HG03565 (cell line): Measurements from ENCODE around the gene ANKMY1.

Source experiments
- ATAC-seq: cut with Tn5 transposase; IDR thresholded peaks from one replicate; pipeline ENCODE4 v1.9.1; 2021; ENCODE audit warnings: mild to moderate bottlenecking, moderate library complexity; ENCODE audit not compliant: unreplicated experiment

The ANKMY1 gene

DNA sequence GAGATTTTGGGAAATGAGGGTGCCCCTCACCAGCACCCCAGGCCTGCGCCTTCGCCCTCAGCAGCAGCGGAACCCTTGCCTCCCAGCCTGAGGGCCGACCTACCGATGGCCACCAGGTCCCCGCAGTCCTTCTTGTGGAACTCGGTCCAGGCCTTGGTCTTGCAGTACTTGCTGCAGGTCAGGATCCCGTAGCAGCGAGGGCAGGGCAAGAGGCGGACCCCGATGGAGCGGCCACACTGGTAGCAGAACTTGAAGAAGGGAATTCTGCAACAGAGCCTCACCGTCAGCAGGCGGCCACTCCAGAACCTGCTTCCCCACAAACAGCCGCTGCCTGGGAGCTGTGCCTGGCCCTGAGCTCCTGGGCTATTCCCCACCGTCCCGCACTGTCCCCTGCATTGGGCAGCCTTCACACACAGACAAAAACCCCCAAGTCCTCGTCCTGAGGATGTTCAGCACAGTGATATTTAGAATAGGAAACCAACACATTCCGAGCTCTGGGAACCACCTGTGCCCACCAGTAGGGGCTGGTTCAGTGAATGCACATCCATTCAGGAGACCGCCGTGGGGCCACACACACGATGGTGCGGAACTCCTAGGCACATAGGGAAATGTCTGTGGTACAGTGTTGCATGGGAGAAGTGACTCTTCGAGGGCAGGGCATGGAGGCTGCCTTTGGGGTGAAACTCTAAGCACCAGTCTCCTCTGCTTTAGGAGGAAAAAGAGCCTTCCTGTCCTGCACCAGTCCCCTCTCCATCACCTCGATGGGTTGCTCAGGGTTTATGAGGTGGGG is 76.8 kb downstream of the ANKMY1 start:
- no peak for ATAC-seq

DNA sequence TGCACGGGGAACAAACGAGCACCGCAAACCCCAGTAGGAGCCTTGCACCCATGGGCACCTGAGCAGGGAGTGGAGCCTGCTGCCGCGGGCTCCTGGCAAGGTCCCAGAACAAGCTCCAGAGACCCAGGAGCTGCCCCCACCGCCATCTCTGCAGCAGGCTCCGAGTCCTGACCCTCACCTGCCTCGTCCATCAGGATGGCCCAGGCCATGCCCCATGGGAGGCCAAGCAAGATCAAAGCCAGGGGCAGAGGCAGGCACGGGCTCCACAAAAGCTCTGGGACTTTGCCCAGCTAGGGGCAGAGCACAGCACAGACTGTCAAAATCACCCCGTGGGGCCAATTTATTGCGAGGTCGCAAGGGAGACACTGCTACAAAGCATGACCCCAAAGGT is 78.7 kb downstream of the ANKMY1 start:
- no peak for ATAC-seq

DNA sequence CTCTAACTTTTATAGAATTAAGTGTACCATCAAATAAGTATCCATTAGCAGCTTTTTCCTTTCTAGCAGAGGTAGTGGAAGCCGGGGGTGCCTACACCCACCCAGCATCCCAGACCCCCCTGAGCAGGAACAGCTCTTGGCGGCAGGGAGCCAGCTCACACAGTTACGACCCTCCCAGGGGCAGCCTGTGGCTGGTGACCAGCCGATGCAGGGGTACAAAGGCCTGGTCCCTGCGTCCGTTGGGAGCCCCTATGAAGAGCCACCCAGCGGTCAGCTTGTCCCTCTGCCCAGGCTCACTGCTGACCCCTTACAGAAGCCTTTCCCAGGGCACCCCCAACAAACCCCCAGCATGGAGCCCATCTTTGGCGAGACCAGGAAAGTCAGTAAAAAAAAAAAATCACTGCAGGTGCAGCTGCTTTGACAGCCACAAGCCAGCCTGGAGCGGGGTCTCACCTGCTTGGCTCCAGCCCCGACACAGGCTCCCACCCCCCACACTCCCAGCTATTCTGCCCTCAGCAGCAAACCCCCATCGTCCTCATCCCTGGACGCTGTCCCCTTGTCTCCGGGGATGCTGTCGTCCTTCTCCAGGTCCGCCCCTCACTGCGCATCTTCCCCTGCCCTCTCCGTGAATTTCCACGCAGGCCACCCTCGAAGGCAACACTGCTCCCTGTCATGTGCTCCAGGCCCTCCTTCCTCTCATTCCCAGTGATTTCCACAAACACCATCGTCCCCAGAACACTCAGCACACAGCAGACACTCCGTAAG is 79.3 kb downstream of the ANKMY1 start:
- no peak for ATAC-seq

DNA sequence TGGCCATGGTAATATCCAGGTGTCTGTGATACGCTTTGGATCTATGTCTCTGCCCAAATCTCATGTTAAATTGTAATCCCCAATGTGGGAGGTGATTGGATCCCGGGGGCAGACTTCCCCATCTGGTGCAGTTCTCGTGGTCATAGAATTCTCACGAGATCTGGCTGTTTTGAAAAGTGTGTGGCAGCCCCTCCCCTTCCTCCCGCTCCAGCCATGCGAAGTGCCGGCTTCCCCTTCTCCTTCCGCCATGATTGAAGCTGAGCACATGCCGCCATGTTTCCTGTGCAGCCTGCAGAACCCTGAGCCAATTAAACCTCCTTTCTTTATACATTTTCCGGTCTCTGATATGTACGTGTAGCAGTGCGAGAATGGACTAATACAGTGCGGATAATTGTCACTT is 79.9 kb downstream of the ANKMY1 start:
- ATAC-seq: no peak

DNA sequence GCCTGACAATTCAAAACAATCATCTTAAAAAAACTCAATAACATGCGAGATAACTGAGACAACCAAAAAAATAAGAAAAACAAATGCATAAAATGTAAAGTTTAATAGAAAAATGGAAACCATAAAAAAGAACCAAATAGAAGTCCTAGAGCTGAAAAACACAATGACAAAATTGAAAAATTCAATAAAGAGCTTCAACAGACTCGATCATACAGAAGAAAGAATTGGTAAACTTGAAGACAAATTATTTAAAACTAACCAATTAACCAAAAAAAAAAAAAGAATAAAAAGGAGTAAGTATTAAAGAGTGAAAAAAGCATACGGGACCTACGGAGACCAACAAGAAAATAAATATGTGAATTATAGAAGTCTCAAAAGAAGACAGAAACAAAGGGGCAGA is 84.6 kb downstream of the ANKMY1 start:
- no peak for ATAC-seq

DNA sequence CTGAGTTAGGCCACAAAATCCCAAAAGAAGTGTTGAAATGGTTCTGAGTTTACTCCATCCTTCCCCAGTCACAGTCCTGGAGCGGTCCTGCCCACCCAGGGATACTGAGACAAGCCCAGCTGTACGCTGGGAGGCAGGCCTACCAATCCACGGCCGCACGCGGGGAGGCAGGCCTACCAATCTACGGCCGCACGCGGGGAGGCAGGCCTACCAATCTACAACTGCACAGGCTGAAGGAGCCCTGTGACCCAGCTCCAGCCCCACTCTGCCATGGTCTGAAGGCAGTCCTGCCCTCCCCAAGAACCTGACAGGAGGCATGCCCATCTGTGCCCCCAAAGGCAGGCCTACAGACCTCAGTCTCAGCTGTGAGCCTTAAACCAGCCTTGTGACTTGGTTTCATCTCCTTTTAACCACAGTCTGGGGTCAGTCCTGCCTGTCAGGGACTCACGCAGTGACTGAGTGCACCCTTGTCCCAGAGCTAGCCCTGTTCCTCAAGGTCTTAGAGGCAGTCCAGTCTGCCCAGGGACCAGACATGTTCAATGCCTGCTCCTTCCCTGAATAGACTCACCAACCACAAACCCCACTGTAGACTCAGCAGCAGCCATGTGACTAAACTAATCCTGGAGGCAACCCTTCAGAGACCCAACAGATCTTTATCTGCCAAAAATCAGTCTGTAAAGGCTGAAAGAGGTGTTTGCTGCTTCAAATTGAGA is 85.6 kb downstream of the ANKMY1 start:
- no peak for ATAC-seq

DNA sequence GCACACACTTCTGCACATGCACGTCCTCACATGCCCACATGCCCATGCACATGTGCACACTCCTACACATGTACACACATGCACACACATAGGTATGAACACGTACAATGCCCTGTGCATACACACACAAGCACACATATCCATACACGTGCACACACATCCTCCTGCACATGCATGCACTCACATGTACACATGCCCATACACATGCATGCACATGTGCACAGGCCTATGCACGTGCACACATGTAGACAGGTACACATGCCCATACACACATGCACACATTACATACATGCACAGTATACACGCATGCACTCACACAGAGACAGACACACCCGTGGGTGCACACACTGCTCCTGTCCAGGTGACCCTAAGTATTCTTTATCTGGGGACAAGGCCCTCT is 88.0 kb downstream of the ANKMY1 start:
- no peak for ATAC-seq

DNA sequence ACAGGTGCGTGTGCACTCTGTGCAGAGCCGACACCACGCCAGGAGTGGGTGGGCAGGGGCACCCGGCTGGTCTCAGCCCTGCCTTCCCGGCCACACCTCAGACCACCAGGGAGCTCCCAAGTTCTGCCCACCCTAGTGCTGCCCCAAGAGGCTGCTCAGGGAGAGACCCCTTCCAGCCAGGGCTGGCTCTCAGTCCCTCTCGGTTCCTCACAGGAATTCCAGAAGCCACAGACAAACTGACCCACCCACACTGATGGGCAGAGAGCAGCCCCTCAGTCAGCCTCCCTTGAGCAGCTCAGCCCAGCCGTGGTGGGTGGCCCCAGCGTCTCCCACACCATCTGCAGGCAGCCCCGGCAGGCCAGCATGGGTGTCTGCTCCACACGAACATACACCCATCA is 88.5 kb downstream of the ANKMY1 start:
- no peak for ATAC-seq

DNA sequence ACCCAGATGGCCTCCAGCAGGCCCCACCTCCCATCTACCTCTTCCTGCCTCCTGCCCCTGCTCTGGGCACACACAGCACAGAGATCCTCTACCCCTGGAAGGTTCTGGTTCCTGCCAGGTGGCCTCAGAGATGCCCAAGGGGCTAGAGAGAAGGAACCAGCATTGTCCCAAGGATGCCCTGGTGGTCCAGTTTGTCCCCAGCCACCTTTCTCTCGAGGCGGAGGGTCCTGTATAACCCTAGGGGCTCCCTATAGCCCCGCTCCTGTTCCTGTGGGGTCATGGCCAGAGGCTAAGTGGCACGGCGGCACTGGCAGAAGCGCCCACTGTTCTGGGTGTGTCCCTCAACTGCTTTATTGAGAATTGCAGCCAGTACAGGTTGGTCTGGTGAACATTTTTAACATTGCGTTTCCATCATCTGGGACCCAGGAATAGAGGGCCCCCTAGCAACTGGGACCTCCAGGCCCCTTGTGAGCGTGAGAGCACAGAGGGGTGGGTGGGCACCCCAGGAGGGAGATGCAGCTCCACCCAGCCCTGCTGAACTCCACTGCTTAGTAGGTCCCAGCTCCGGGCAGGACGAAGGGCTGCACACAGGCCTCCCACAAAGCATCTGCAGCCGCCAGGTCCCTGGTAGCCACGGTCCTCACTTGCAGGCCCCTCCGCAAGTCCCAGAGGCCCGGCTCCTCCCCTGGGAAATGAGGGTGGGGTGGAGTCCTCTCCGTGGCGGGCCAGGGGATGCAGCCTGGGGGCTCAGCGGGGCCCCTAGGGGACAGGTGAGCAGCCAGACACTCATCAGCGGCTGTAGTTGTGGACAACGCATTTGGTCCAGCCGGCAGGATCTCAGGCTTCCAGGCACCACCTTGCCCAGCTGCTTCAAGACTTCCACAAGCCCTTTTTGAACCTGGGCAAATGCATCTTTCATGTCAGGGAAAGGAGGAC is 89.2 kb downstream of the ANKMY1 start:
- ATAC-seq: no peak

DNA sequence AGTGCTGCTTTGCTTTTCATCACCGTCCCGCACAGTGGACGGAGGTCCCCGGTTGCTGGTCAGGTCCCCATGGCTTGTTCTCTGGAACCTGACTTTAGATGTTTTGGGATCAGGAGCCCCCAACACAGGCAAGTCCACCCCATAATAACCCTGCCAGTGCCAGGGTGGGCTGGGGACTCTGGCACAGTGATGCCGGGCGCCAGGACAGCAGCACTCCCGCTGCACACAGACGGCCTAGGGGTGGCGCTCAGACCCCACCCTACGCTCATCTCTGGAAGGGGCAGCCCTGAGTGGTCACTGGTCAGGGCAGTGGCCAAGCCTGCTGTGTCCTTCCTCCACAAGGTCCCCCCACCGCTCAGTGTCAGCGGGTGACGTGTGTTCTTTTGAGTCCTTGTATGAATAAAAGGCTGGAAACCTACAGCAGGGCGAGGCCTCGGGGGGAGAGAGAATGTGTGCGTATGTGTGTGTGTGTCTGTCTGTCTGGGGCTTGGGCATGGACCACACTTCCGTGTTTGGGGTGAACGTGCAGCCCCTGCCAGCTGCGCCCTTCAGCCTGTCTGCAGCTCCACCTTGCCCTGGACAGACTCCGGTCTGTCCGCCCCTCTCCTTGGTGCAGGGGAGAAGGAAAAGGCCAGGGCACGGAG is 90.0 kb downstream of the ANKMY1 start:
- ATAC-seq: no peak

DNA sequence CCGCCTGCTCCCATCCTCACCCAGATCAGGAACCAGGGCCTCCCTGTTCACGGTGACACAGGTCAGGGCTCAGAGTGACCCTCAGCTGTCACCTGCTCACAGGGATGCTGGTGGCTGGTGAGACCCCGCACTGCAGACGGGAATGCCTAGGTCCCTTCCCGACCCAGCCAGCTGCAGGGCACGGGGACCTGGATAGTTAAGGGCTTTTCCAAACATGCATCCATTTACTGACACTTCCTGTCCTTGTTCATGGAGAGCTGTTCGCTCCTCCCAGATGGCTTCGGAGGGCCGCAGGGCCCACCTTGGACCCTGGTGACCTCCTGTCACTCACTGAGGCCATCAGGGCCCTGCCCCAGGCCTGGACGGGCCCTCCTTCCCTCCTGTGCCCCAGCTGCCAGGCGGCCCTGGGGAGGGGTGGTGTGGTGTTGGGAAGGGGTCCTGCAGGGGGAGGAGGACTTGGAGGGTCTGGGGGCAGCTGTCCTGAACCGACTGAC is 90.6 kb downstream of the ANKMY1 start:
- no peak for ATAC-seq

DNA sequence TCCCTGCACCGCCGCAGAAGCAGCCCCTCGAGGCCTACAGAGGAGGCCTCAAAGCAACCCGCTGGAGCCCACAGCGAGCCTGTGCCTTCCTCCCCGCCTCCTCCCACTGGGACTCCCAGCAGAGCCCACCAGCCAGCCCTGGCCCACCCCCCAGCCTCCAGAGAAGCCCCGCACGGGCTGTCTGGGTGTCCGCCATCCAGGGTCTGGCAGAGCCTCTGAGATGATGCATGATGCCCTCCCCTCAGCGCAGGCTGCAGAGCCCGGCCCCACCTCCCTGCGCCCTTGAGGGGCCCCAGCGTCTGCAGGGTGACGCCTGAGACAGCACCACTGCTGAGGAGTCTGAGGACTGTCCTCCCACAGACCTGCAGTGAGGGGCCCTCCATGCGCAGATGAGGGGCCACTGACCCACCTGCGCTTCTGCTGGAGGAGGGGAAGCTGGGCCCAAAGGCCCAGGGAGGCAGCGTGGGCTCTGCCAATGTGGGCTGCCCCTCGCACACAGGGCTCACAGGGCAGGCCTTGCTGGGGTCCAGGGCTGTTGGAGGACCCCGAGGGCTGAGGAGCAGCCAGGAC is 91.1 kb downstream of the ANKMY1 start:
- no peak for ATAC-seq

DNA sequence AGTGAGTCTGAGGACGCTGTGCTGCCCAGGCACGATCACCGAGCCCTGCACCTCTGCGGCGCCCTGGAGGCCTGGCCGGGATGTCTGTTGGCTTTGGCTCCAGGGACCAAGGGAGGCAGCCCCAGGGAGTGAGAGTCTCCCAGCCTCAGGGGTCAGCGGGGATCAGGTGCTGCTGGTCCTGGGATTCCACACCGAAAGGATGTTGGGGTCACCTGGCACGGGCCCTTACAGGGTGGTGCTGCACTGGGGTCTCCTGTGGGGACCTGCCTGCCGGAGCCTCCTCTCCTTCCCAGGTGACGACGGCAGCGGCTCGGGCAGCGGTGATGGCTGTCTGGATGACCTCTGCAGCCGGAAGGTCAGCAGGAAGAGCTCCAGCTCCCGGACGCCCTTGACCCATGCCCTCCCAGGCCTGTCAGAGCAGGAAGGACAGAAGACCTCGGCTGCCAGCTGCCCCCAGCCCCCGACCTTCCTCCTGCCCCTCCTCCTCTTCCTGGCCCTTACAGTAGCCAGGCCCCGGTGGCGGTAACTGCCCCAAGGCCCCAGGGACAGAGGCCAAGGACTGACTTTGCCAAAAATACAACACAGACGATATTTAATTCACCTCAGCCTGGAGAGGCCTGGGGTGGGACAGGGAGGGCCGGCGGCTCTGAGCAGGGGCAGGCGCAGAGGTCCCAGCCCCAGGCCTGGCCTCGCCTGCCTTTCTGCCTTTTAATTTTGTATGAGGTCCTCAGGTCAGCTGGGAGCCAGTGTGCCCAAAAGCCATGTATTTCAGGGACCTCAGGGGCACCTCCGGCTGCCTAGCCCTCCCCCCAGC is 91.8 kb downstream of the ANKMY1 start:
- ATAC-seq: no peak

DNA sequence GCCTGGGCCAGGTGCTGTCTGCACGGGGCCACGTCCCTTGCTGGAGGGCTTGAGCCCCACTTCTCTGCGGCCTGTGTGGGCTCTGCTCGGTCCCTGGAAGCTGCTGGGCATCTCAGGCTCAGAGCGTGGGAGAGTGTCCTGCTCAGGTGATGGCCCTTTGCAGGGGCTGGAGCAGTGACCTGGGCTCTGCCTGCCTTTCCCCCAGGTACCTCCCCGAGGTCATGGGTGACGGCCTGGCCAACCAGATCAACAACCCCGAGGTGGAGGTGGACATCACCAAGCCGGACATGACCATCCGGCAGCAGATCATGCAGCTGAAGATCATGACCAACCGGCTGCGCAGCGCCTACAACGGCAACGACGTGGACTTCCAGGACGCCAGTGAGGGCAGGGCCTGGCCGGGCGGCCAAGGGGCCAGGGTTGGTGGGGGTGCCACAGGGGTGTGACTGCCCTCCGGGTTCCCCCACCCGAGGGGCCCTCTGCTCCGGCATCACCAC is 92.5 kb downstream of the ANKMY1 start:
- no peak for ATAC-seq

DNA sequence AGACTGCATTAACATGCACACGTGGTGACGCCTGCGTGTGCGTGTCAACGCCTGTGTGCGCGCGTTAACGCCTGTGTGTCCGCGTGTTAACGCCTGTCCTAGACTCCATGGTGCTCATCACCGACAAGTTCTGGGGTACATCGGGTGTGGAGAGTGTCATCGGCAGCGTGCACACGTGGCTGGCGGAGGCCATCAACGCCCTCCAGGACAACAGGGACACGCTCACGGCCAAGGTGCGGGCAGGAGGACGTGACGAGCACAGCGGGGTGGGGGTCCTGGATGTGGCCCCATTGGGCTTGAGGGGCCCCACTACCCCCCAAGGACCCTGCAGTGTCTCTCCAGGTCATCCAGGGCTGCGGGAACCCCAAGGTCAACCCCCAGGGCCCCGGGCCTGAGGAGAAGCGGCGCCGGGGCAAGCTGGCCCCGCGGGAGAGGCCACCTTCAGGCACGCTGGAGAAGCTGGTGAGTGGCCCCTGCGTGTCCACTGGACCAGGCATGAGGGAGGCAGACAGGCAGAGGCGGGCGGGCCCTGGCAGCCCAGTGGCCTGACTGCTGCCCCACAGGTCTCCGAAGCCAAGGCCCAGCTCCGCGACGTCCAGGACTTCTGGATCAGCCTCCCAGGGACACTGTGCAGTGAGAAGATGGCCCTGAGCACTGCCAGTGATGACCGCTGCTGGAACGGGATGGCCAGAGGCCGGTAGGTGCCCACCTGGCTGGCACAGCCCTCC is 93.1 kb downstream of the ANKMY1 start:
- no peak for ATAC-seq

DNA sequence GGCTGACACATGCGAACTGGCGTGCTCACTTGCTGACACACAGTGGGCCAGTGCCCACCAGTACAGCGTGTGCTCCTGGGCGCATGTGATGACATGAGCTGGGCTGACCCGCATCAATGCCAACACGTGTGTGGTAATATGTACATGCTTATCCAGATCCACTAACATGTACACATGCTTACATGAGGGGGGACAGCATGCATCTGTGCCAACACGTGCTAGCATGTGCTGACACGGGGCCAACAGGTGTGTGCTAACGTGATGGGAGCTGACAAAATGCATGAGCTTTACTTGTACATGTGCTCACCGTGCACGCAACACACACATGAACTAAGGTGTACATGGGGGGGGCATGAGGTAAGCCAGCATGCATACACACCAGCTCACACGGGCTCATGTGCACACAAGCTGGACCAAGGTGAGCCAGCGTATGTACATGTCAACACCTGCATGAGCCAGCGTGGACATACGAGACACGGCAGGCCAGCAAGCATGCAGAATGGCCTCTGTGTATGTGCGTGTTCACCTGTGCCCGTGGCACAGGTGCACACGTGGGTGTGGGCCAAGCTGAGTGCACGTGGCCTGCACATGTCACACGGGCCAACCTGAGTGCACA is 93.8 kb downstream of the ANKMY1 start:
- ATAC-seq: no peak

DNA sequence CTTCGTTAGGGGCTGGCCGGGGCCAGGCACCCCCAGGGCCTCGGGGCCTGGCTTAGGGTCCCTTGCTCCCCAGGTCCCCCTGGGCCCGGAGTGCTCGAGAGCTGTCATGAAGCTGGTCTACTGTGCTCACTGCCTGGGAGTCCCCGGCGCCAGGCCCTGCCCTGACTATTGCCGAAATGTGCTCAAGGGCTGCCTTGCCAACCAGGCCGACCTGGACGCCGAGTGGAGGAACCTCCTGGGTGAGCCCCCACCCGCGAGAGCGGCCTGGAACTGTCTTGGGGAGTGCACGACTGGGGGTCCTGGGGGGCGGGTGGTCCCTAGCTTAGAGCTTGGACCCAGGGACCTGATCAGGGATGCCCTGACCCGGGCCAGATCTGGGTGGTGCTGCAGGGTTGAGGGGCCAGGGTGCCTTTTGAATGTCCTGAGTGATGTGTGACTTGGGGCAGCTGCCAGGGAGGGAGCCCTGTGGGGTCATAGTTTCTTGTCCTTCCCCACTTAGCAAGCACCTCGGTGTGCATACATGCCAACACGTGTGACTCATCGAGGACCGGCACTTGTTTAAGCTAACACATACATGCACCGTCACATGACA is 94.4 kb downstream of the ANKMY1 start:
- ATAC-seq: no peak
